Liver (tissue), 9 donors: ENCODE data around the gene CCDC60. TPM values are rescaled to one million over a fixed set of nuclear protein-coding genes. Genes with fewer than 3 reads are reported as not detected.

Experiments used
- DNase-seq: peaks from one replicate; pipeline ENCODE4 v3.0.0-alpha.2; 2017; ENCODE audit warnings: low spot score
- H3K27ac ChIP-seq, 2 donors: one replicate each; pipeline ENCODE4 v1.7.0; 2013; ENCODE audit warnings: inconsistent platforms in 2 of 2, low read length in 2 of 2, control low read depth in 1 of 2, low read depth in 1 of 2, mild to moderate bottlenecking in 1 of 2
- H3K27me3 ChIP-seq, 4 donors: one replicate each; pipeline versions ENCODE4 v1.6.1 to v1.7.0; 2013; ENCODE audit warnings: low read length in 3 of 4, inconsistent platforms in 1 of 4, mild to moderate bottlenecking in 1 of 4, moderate library complexity in 1 of 4; ENCODE audit not compliant: control insufficient read depth in 4 of 4, insufficient read depth in 4 of 4
- H3K36me3 ChIP-seq, 4 donors: one replicate each; pipeline versions ENCODE4 v1.6.1 to v1.7.0; 2013; ENCODE audit warnings: low read length in 3 of 4, mild to moderate bottlenecking in 3 of 4, low read depth in 1 of 4, moderate library complexity in 1 of 4; ENCODE audit not compliant: control insufficient read depth in 4 of 4, insufficient read depth in 3 of 4
- H3K4me1 ChIP-seq, 4 donors: one replicate each; pipeline versions ENCODE4 v1.6.1 to v1.7.0; 2013; ENCODE audit warnings: low read length in 3 of 4, mild to moderate bottlenecking in 3 of 4, moderate library complexity in 1 of 4; ENCODE audit not compliant: control insufficient read depth in 4 of 4, insufficient read depth in 4 of 4
- H3K4me3 ChIP-seq, 3 donors: one replicate each; pipeline versions ENCODE4 v1.6.1 to v1.7.0; 2013; ENCODE audit warnings: low read length in 3 of 3, control low read depth in 1 of 3, low read depth in 1 of 3, mild to moderate bottlenecking in 1 of 3
- H3K9ac ChIP-seq, 2 donors: one replicate each; pipeline ENCODE4 v1.7.0; 2013; ENCODE audit warnings: low read length in 2 of 2, mild to moderate bottlenecking in 2 of 2, moderate library complexity in 2 of 2, control low read depth in 1 of 2, low read depth in 1 of 2
- H3K9me3 ChIP-seq, 4 donors: one replicate each; pipeline versions ENCODE4 v1.6.1 to v1.7.0; 2013; ENCODE audit warnings: low read length in 3 of 4; ENCODE audit not compliant: control insufficient read depth in 4 of 4
- EGR1 ChIP-seq, 2 donors: IDR thresholded peaks; 2 replicates each; pipeline ENCODE4 v1.6.1; 2016 to 2018; ENCODE audit warnings: antibody characterized with exemption in 2 of 2, low read depth in 2 of 2
- FOXA1 ChIP-seq: IDR thresholded peaks from 2 replicates; pipeline ENCODE4 v1.6.1; 2016; ENCODE audit warnings: antibody characterized with exemption
- FOXA2 ChIP-seq: IDR thresholded peaks from 2 replicates; pipeline ENCODE4 v1.6.1; 2016; ENCODE audit warnings: antibody characterized with exemption
- HNF4A ChIP-seq, 2 donors: conservative IDR thresholded peaks; 2 replicates each; pipeline ENCODE4 v1.6.1; 2016; ENCODE audit warnings: antibody characterized with exemption in 2 of 2, mild to moderate bottlenecking in 2 of 2
- HNF4G ChIP-seq: IDR thresholded peaks from 2 replicates; pipeline ENCODE4 v1.6.1; 2016; ENCODE audit warnings: antibody characterized with exemption
- JUND ChIP-seq, 2 donors: IDR thresholded peaks; 2 replicates each; pipeline ENCODE4 v1.6.1; 2016; ENCODE audit warnings: antibody characterized with exemption in 2 of 2
- NR2F2 ChIP-seq: IDR thresholded peaks from 2 replicates; pipeline ENCODE4 v1.6.1; 2016; ENCODE audit warnings: antibody characterized with exemption
- RAD21 ChIP-seq, 2 donors: IDR thresholded peaks; 2 replicates each; pipeline ENCODE4 v1.6.1; 2016; ENCODE audit warnings: antibody characterized with exemption in 2 of 2, mild to moderate bottlenecking in 2 of 2
- RXRA ChIP-seq, 2 donors: IDR thresholded peaks; 2 replicates each; pipeline ENCODE4 v1.6.1; 2017 to 2018; ENCODE audit warnings: antibody characterized with exemption in 2 of 2, mild to moderate bottlenecking in 1 of 2
- SP1 ChIP-seq: IDR thresholded peaks from 2 replicates; pipeline ENCODE4 v1.6.1; 2018; ENCODE audit warnings: antibody characterized with exemption, mild to moderate bottlenecking
- TAF1 ChIP-seq: conservative IDR thresholded peaks from 2 replicates; pipeline ENCODE4 v1.6.1; 2016; ENCODE audit warnings: antibody characterized with exemption, mild to moderate bottlenecking
- YY1 ChIP-seq: IDR thresholded peaks from 2 replicates; pipeline ENCODE4 v1.6.1; 2016; ENCODE audit warnings: antibody characterized with exemption, mild to moderate bottlenecking
- WGBS: extraction: QIAGEN DNeasy Blood & Tissue Kit; methylation state at CpG from one replicate; pipeline ENCODE4 v1.1.7; 2013; 5-methylcytosine and 5-hydroxymethylcytosine counted together
- polyA plus RNA-seq, 2 donors: library from polyadenylated mRNA; stranded (reverse) in 1 of 2; unstranded in 1 of 2; fragments of 200-250 nt in 1 of 2; fragments of >200 nt in 1 of 2; fragmentation: Nextera tagmentation in 1 of 2; extraction: Ambion mirVana in 1 of 2; gene quantifications; one replicate each; pipeline versions ENCODE4 v1.2.1 to v1.2.3, GENCODE V29; 2013 to 2015
- total RNA-seq, 2 donors: library from RNA; depleted of rRNA; stranded (reverse); fragments of >200 nt; gene quantifications; one replicate each; pipeline ENCODE4 v1.2.3, GENCODE V29; 2014
- TF ChIP-seq, protein P1 (sequence below): IDR thresholded peaks from 2 replicates; pipeline ENCODE4 v1.6.1; 2016; ENCODE audit warnings: antibody characterized with exemption
- TF ChIP-seq, protein P2 (sequence below): IDR thresholded peaks from 2 replicates; pipeline ENCODE4 v1.6.1; 2016; ENCODE audit warnings: antibody characterized with exemption
- TF ChIP-seq, protein P3 (sequence below): IDR thresholded peaks from 2 replicates; pipeline ENCODE4 v1.6.1; 2016; ENCODE audit warnings: antibody characterized with exemption, mild to moderate bottlenecking
- TF ChIP-seq, protein P4 (sequence below): fragments of 150-350 bp; IDR thresholded peaks from 2 replicates; pipeline ENCODE4 v1.5.1; 2017; ENCODE audit warnings: improper control_type of control experiment, low read depth, low read length; ENCODE audit not compliant: missing input control
- donor health status: healthy.
- donor health status: healthy.
- donor health status: healthy.
- donor health status: healthy.
- donor health status: healthy.

The CCDC60 gene
- total and polyA plus RNA-seq, 4 donors, result not detected

DNA sequence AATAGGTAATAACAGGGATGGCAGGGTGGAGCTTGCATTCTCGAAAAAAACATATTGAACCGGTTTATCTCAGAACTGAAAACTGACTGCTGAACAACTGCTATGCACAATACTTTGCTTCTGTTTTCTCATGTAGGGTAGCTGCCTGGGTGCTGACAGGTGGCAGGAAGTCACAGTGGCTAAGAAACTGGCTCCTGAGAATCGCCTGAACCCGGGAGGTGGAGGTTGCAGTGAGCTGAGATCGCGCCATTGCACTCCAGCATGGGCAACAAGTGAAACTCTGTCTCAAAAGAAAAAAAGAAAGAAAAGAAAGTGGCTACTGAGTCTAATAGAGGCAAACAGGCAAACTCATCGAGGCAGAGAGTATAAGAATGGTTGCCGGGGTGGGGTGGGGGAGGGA, 113.1 kb downstream of the CCDC60 start:
- Histone ChIP-seq H3K36me3 (no peaks in the 10 kb centered on the region), H3K9ac (no peak overlapping the region), H3K27me3 (peaks cover 0 to 8% (median 3%) of the 10 kb centered on the region in 4 donors), H3K4me1 (no peaks in the 10 kb centered on the region), H3K9me3 (no peaks in the 10 kb centered on the region), H3K27ac (no peak overlapping the region), H3K4me3 (no peak overlapping the region)
- no peak for TF ChIP-seq RAD21 (IDR thresholded peaks at IDR 0.05)
- TF ChIP-seq, protein P1, sequence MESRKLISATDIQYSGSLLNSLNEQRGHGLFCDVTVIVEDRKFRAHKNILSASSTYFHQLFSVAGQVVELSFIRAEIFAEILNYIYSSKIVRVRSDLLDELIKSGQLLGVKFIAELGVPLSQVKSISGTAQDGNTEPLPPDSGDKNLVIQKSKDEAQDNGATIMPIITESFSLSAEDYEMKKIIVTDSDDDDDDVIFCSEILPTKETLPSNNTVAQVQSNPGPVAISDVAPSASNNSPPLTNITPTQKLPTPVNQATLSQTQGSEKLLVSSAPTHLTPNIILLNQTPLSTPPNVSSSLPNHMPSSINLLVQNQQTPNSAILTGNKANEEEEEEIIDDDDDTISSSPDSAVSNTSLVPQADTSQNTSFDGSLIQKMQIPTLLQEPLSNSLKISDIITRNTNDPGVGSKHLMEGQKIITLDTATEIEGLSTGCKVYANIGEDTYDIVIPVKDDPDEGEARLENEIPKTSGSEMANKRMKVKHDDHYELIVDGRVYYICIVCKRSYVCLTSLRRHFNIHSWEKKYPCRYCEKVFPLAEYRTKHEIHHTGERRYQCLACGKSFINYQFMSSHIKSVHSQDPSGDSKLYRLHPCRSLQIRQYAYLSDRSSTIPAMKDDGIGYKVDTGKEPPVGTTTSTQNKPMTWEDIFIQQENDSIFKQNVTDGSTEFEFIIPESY, result no peak
- TF ChIP-seq NR2F2, result no peak
- TF ChIP-seq JUND (IDR thresholded peaks at IDR 0.05), result no peak
- no peak for TF ChIP-seq FOXA1
- TF ChIP-seq EGR1 (IDR thresholded peaks at IDR 0.05; ENCODE audit: low read depth in 2 of 2), result no peak
- no peak for TF ChIP-seq HNF4A (conservative IDR thresholded peaks at IDR 0.05)
- no peak for DNase-seq
- 67% methylated on average over 8 of the region's 8 CpGs for WGBS

DNA sequence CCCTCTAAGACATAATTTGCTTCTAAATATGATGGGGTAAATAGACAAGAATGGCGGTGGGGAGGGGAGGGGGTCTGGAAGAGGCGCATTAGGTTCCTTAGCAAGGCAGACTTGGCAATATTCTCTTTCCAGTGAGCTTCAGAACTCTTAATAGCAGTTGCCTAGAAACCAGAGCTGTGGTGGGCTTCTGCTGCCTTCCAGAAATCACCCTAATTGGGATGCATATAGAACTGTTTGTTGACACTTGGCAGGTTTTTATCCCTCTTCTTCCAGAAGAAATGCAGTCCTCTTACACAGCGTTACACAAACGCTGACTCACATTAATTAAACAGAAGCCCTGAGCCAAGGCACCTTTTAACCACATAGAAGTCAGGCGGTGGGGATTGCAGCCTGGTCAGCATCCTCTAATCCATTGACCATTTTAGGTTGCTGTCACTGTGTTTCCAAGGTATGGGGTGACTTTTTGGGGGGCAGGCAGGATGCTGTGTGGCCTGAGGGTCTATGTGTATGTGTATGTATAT, 114.1 kb downstream of the CCDC60 start:
- Histone ChIP-seq H3K9me3 (no peaks in the 10 kb centered on the region), H3K27me3 (peaks cover 0 to 4% (median 3%) of the 10 kb centered on the region in 4 donors), H3K36me3 (no peaks in the 10 kb centered on the region), H3K4me1 (no peaks in the 10 kb centered on the region), H3K9ac (no peak overlapping the region), H3K27ac (no peak overlapping the region), H3K4me3 (no peak overlapping the region)
- DNase-seq, result no peak
- 56% methylated on average over 5 of the region's 5 CpGs for WGBS
- no peak for TF ChIP-seq RXRA (IDR thresholded peaks at IDR 0.05)
- TF ChIP-seq YY1, result no peak
- TF ChIP-seq JUND (IDR thresholded peaks at IDR 0.05), result no peak
- TF ChIP-seq, protein P1, result no peak
- no peak for TF ChIP-seq FOXA1
- TF ChIP-seq TAF1, result no peak
- TF ChIP-seq, protein P2, sequence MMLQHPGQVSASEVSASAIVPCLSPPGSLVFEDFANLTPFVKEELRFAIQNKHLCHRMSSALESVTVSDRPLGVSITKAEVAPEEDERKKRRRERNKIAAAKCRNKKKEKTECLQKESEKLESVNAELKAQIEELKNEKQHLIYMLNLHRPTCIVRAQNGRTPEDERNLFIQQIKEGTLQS, result no peak
- no peak for TF ChIP-seq FOXA2
- no peak for TF ChIP-seq NR2F2
- TF ChIP-seq EGR1 (IDR thresholded peaks at IDR 0.05; ENCODE audit: low read depth in 2 of 2), result no peak
- TF ChIP-seq HNF4A (conservative IDR thresholded peaks at IDR 0.05), result no peak
- TF ChIP-seq RAD21 (IDR thresholded peaks at IDR 0.05), result no peak
- TF ChIP-seq SP1, result no peak
- TF ChIP-seq, protein P3, sequence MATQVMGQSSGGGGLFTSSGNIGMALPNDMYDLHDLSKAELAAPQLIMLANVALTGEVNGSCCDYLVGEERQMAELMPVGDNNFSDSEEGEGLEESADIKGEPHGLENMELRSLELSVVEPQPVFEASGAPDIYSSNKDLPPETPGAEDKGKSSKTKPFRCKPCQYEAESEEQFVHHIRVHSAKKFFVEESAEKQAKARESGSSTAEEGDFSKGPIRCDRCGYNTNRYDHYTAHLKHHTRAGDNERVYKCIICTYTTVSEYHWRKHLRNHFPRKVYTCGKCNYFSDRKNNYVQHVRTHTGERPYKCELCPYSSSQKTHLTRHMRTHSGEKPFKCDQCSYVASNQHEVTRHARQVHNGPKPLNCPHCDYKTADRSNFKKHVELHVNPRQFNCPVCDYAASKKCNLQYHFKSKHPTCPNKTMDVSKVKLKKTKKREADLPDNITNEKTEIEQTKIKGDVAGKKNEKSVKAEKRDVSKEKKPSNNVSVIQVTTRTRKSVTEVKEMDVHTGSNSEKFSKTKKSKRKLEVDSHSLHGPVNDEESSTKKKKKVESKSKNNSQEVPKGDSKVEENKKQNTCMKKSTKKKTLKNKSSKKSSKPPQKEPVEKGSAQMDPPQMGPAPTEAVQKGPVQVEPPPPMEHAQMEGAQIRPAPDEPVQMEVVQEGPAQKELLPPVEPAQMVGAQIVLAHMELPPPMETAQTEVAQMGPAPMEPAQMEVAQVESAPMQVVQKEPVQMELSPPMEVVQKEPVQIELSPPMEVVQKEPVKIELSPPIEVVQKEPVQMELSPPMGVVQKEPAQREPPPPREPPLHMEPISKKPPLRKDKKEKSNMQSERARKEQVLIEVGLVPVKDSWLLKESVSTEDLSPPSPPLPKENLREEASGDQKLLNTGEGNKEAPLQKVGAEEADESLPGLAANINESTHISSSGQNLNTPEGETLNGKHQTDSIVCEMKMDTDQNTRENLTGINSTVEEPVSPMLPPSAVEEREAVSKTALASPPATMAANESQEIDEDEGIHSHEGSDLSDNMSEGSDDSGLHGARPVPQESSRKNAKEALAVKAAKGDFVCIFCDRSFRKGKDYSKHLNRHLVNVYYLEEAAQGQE, result no peak
- TF ChIP-seq HNF4G, result no peak
- TF ChIP-seq, protein P4, sequence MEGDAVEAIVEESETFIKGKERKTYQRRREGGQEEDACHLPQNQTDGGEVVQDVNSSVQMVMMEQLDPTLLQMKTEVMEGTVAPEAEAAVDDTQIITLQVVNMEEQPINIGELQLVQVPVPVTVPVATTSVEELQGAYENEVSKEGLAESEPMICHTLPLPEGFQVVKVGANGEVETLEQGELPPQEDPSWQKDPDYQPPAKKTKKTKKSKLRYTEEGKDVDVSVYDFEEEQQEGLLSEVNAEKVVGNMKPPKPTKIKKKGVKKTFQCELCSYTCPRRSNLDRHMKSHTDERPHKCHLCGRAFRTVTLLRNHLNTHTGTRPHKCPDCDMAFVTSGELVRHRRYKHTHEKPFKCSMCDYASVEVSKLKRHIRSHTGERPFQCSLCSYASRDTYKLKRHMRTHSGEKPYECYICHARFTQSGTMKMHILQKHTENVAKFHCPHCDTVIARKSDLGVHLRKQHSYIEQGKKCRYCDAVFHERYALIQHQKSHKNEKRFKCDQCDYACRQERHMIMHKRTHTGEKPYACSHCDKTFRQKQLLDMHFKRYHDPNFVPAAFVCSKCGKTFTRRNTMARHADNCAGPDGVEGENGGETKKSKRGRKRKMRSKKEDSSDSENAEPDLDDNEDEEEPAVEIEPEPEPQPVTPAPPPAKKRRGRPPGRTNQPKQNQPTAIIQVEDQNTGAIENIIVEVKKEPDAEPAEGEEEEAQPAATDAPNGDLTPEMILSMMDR, result no peak
